NT2/D1 (cell line): ENCODE measurements around the gene CUL7.

Source experiments
- DNase-seq: peaks from one replicate; pipeline ENCODE4 v3.0.0-alpha.2; 2011; ENCODE audit warnings: low read depth, low spot score
- H3K27me3 ChIP-seq: 2 replicates; pipeline ENCODE4 v1.6.0; 2011; ENCODE audit warnings: mild to moderate bottlenecking; ENCODE audit not compliant: insufficient read length, insufficient read depth
- H3K36me3 ChIP-seq: 2 replicates; pipeline ENCODE4 v1.6.1; 2011; ENCODE audit warnings: mild to moderate bottlenecking, low read length, mixed read lengths; ENCODE audit not compliant: insufficient read depth, insufficient read length
- H3K4me1 ChIP-seq: 2 replicates; pipeline ENCODE4 v1.5.1; 2011; ENCODE audit not compliant: insufficient read depth, insufficient read length
- H3K4me3 ChIP-seq: 2 replicates; pipeline ENCODE4 v1.5.1; 2011; ENCODE audit warnings: low read depth; ENCODE audit not compliant: insufficient read length
- H3K9ac ChIP-seq: 2 replicates; pipeline ENCODE4 v1.6.0; 2011; ENCODE audit warnings: low read depth; ENCODE audit not compliant: insufficient read length
- H3K9me3 ChIP-seq: 2 replicates; pipeline ENCODE4 v1.5.1; 2011; ENCODE audit warnings: mild to moderate bottlenecking, low read length; ENCODE audit not compliant: insufficient read depth
- SUZ12 ChIP-seq: IDR thresholded peaks from 2 replicates; pipeline ENCODE4 v1.6.1; 2011; ENCODE audit not compliant: insufficient read length, insufficient read depth; ENCODE audit errors: extremely low read depth
- YY1 ChIP-seq: IDR thresholded peaks from 2 replicates; pipeline ENCODE4 v1.6.1; 2011; ENCODE audit not compliant: insufficient read length, insufficient read depth
- ZNF274 ChIP-seq: IDR thresholded peaks from 2 replicates; pipeline ENCODE4 v1.6.1; 2011; ENCODE audit warnings: mild to moderate bottlenecking, low read depth, low read length

Gene CUL7

GRCh38 chr6:43076464-43077332, 23.0 kb upstream of the CUL7 start:
- Histone ChIP-seq H3K4me3 (peak overlapping the region; percentile 91), H3K27me3 (no peaks in the 10 kb centered on the region), H3K36me3 (peaks cover 31% of the 10 kb centered on the region), H3K4me1 (peaks cover 19% of the 10 kb centered on the region), H3K9me3 (no peaks in the 10 kb centered on the region), H3K9ac (peak overlapping the region; percentile 94)
- no peak for DNase-seq
- TF ChIP-seq ZNF274 (no peak), YY1 (no peak), SUZ12 (no peak)

- Histone ChIP-seq H3K4me3 (peak within 1 kb of the TSS; percentile 91), H3K27me3 (no peaks in the 10 kb centered on the region), H3K36me3 (peaks cover 27% of the 10 kb centered on the region), H3K9ac (peak within 1 kb of the TSS; percentile 94), H3K4me1 (peaks cover 20% of the 10 kb centered on the region), H3K9me3 (no peaks in the 10 kb centered on the region)
- TF ChIP-seq SUZ12 (no peak), ZNF274 (no peak), YY1 (no peak)
- DNase-seq: peak; percentile 69
These were observed 22.2 kb upstream of the CUL7 start, which contains the start of gene PTK7 for GRCh38 chr6:43075670-43076463. Gene PTK7 (plus strand): TSS chr6:43076314. CDS start chr6:43076489, 175 bp downstream.

DNA sequence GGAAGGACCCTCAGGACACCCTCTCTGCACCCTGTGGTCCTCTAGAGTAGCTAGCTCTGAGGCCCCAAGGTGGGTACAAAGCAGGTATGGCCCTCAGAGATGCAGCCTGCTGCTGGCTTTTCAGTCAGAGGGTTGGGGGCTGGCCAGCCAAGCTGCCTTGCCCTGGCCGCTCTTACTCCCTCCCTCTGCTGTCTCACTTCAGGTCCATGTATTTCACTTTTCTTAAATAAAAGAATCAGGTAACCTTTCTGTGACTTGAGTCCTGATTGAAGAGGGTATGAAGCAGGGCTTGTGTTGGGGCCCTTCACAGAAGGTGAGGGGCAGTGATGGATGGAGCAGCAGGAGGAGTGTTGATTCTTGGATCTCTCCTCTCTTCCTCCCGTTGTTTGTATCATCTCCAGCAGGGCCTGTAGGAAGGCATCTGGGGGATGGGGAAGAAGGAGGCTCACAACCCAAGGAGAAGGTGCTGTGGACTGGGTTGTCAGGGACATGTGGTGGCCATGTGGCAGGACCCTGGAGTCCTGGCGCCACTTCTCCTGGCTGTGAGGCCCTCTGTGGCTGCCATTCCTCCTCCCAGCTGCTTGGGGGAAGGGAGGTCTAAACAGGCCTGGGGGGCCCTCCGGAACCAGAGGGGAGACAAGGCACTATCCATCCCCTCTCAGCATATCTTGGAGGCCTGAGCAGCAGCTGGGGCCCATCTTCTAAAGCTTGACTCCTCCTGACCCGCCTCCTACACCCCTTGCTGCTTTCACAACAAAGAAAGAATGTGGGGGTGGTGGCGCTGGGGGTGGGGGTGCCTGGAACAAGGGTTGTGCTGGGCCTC, 21.4 kb upstream of the CUL7 start:
- Histone ChIP-seq H3K9me3 (no peaks in the 10 kb centered on the region), H3K9ac (peak overlapping the region; percentile 67), H3K4me1 (peaks cover 23% of the 10 kb centered on the region), H3K4me3 (peak overlapping the region; percentile 37), H3K27me3 (no peaks in the 10 kb centered on the region), H3K36me3 (peaks cover 22% of the 10 kb centered on the region)
- DNase-seq: no peak
- TF ChIP-seq YY1: no peak
- no peak for TF ChIP-seq SUZ12
- no peak for TF ChIP-seq ZNF274

GRCh38 chr6:43070028-43070632, 16.5 kb upstream of the CUL7 start:
- no peak for TF ChIP-seq SUZ12
- TF ChIP-seq ZNF274: no peak
- no peak for TF ChIP-seq YY1
- Histone ChIP-seq H3K9me3 (no peaks in the 10 kb centered on the region), H3K27me3 (no peaks in the 10 kb centered on the region), H3K4me1 (peaks cover 16% of the 10 kb centered on the region), H3K9ac (peak overlapping the region; percentile 17), H3K36me3 (peaks cover 38% of the 10 kb centered on the region), H3K4me3 (no peak overlapping the region)
- DNase-seq: no peak

- H3K36me3 ChIP-seq: peaks cover 37% of the 10 kb centered on the region
- no peaks in the 10 kb centered on the region for H3K9me3 ChIP-seq
- no peak for DNase-seq
- no peaks in the 10 kb centered on the region for H3K27me3 ChIP-seq
- H3K9ac ChIP-seq: no peak overlapping the region
- H3K4me3 ChIP-seq: no peak overlapping the region
- TF ChIP-seq SUZ12 (no peak), YY1 (no peak), ZNF274 (no peak)
- H3K4me1 ChIP-seq: no peaks in the 10 kb centered on the region
These were observed 9.2 kb upstream of the CUL7 start for GRCh38 chr6:43062818-43063217.

DNA sequence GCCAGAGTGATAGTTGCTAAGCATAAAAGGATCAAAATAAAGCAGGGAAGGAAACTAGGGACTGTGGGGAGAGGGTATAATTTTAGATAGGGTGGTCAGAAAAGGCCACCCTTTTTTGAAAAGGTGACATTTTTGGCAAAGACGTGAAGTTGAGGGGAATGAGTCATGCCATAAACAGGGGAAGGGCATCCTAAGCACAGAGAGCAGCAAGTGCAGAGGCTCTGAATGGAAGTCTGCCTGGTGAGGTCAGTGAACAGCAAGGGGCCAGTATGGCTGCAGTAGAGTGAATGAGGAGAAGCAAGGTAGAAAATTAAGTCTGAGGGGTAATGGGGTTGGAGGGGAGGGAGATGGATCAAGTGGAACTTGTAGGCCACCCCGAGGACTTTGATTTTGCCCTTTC, 8.2 kb upstream of the CUL7 start:
- no peak for DNase-seq
- no peak overlapping the region for H3K4me3 ChIP-seq

More for the DNA sequence above, 8.2 kb upstream of the CUL7 start:
- TF ChIP-seq ZNF274 (no peak), YY1 (no peak), SUZ12 (no peak)
- Histone ChIP-seq H3K4me1 (no peaks in the 10 kb centered on the region), H3K36me3 (peaks cover 44% of the 10 kb centered on the region), H3K9ac (no peak overlapping the region), H3K27me3 (no peaks in the 10 kb centered on the region), H3K9me3 (no peaks in the 10 kb centered on the region)
